Duodenal mucosa (tissue), 2 donors: ENCODE results near the gene FNDC11.
"Not testable (repeated sequence)": the region's sequence is repeated elsewhere in the genome, so short reads cannot be mapped to it uniquely, and the experiment has no call there.

Experiments used
- H3K27ac ChIP-seq: one replicate; pipeline ENCODE4 v1.7.0; 2013; ENCODE audit warnings: low read depth, low read length
- H3K27me3 ChIP-seq, 2 donors: one replicate each; pipeline ENCODE4 v1.7.0; 2013; ENCODE audit warnings: low read length in 2 of 2, control low read depth in 1 of 2; ENCODE audit not compliant: insufficient read depth in 2 of 2, control insufficient read depth in 1 of 2
- H3K36me3 ChIP-seq, 2 donors: one replicate each; pipeline ENCODE4 v1.7.0; 2013; ENCODE audit warnings: low read length in 2 of 2, control low read depth in 1 of 2; ENCODE audit not compliant: insufficient read depth in 2 of 2, control insufficient read depth in 1 of 2
- H3K4me1 ChIP-seq, 2 donors: one replicate each; pipeline ENCODE4 v1.7.0; 2013; ENCODE audit warnings: low read length in 2 of 2, control low read depth in 1 of 2; ENCODE audit not compliant: insufficient read depth in 2 of 2, control insufficient read depth in 1 of 2
- H3K4me3 ChIP-seq, 2 donors: one replicate each; pipeline ENCODE4 v1.7.0; 2013; ENCODE audit warnings: low read length in 2 of 2, low read depth in 1 of 2
- H3K9ac ChIP-seq, 2 donors: one replicate each; pipeline ENCODE4 v1.7.0; 2013; ENCODE audit warnings: low read length in 2 of 2, low read depth in 1 of 2
- H3K9me3 ChIP-seq, 2 donors: one replicate each; pipeline ENCODE4 v1.7.0; 2013; ENCODE audit warnings: low read length in 2 of 2, control low read depth in 1 of 2; ENCODE audit not compliant: control insufficient read depth in 1 of 2

FNDC11 gene

GRCh38 chr20:63567136-63567385 is 13.1 kb downstream of the FNDC11 start:
- Histone ChIP-seq H3K9me3 (no peaks in the 10 kb centered on the region), H3K9ac (no peak overlapping the region), H3K27me3 (no peaks in the 10 kb centered on the region), H3K36me3 (peaks cover 0 to 11% of the 10 kb centered on the region in 2 donors), H3K27ac (no peak overlapping the region), H3K4me1 (peaks cover 0 to 17% of the 10 kb centered on the region in 2 donors), H3K4me3 (no peak overlapping the region)

- peaks cover 0 to 17% of the 10 kb centered on the region in 2 donors for H3K4me1 ChIP-seq
- H3K4me3 ChIP-seq, result peak overlapping the region; percentile 30 to 36
- H3K9me3 ChIP-seq, result no peaks in the 10 kb centered on the region
- no peak overlapping the region for H3K27ac ChIP-seq
- H3K9ac ChIP-seq, result no peak overlapping the region
- no peaks in the 10 kb centered on the region for H3K27me3 ChIP-seq
- peaks cover 0 to 11% of the 10 kb centered on the region in 2 donors for H3K36me3 ChIP-seq
Observed at GRCh38 chr20:63567386-63568169, 13.6 kb downstream of the FNDC11 start.

GRCh38 chr20:63568170-63568981 is 14.4 kb downstream of the FNDC11 start:
- Histone ChIP-seq H3K9ac (no peak overlapping the region), H3K27me3 (no peaks in the 10 kb centered on the region), H3K9me3 (no peaks in the 10 kb centered on the region), H3K36me3 (peaks cover 0 to 11% of the 10 kb centered on the region in 2 donors), H3K4me3 (peak overlapping the region; percentile 30 to 36), H3K4me1 (peaks cover 5 to 24% of the 10 kb centered on the region in 2 donors), H3K27ac (no peak overlapping the region)

GRCh38 chr20:63568986-63569949 is 15.3 kb downstream of the FNDC11 start:
- Histone ChIP-seq H3K9me3 (no peaks in the 10 kb centered on the region), H3K27ac (no peak overlapping the region), H3K9ac (no peak overlapping the region), H3K4me3 (no peak overlapping the region), H3K27me3 (no peaks in the 10 kb centered on the region), H3K36me3 (peaks cover 0 to 4% of the 10 kb centered on the region in 2 donors), H3K4me1 (peaks cover 6 to 28% of the 10 kb centered on the region in 2 donors)

GRCh38 chr20:63570281-63571086 is 16.5 kb downstream of the FNDC11 start:
- peaks cover 11 to 31% of the 10 kb centered on the region in 2 donors for H3K4me1 ChIP-seq
- H3K9me3 ChIP-seq, result no peaks in the 10 kb centered on the region
- H3K27ac ChIP-seq, result no peak overlapping the region
- H3K9ac ChIP-seq, result no peak overlapping the region
- H3K36me3 ChIP-seq, result no peaks in the 10 kb centered on the region
- no peak overlapping the region for H3K4me3 ChIP-seq
- peaks cover 0 to under 1% of the 10 kb centered on the region in 2 donors for H3K27me3 ChIP-seq

- not testable (repeated sequence) for H3K27ac ChIP-seq, H3K9me3 ChIP-seq, H3K27me3 ChIP-seq, H3K36me3 ChIP-seq, H3K9ac ChIP-seq, H3K4me3 ChIP-seq
- peaks cover 11 to 31% of the 10 kb centered on the region in 2 donors for H3K4me1 ChIP-seq
Observed at GRCh38 chr20:63571087-63571478, 17.1 kb downstream of the FNDC11 start.

GRCh38 chr20:63572071-63572787 is 18.3 kb downstream of the FNDC11 start:
- H3K9me3 ChIP-seq, result no peaks in the 10 kb centered on the region
- H3K4me3 ChIP-seq, result no peak overlapping the region
- peaks cover 11 to 31% of the 10 kb centered on the region in 2 donors for H3K4me1 ChIP-seq
- no peak overlapping the region for H3K9ac ChIP-seq
- no peaks in the 10 kb centered on the region for H3K36me3 ChIP-seq
- H3K27me3 ChIP-seq, result peaks cover 5% of the 10 kb centered on the region in 2 donors
- H3K27ac ChIP-seq, result no peak overlapping the region

- Histone ChIP-seq H3K9ac (peak overlapping the region; percentile 84 to 89), H3K36me3 (no peaks in the 10 kb centered on the region), H3K9me3 (no peaks in the 10 kb centered on the region), H3K27ac (no peak overlapping the region), H3K27me3 (peaks cover 9 to 10% of the 10 kb centered on the region in 2 donors), H3K4me1 (peaks cover 11 to 33% of the 10 kb centered on the region in 2 donors), H3K4me3 (peak overlapping the region; percentile 78 to 84)
Observed at GRCh38 chr20:63572788-63573646, 19.1 kb downstream of the FNDC11 start.
